CD4-positive, alpha-beta memory T cell (primary cell): Measurements from ENCODE around the gene CLC. TPM values are rescaled to one million over a fixed set of nuclear protein-coding genes. Genes with fewer than 3 reads are reported as not detected.
"Not testable (repeated sequence)": the region's sequence is repeated elsewhere in the genome, so short reads cannot be mapped to it uniquely, and the experiment has no call there.

ENCODE experiments used
- CTCF ChIA-PET: fragments of 350-600 bp; sonication (Branson Sonifier 250); formaldehyde crosslinking; loops from one replicate; lab custom pipeline; 2021; ENCODE audit warnings: inconsistent platforms; ENCODE audit not compliant: partially characterized antibody; lab: Charles Lee
- POLR2A ChIA-PET: fragments of 350-600 bp; sonication (Branson Sonifier 250); formaldehyde crosslinking; loops from one replicate; lab custom pipeline; 2021; ENCODE audit not compliant: partially characterized antibody; lab: Charles Lee
- DNase-seq, 5 donors: peaks; one replicate each; pipeline versions ENCODE4 v3.0.0 to v3.0.0-alpha.2; 2020 to 2022; ENCODE audit warnings: mixed read lengths in 1 of 5
- H3K27ac ChIP-seq: one replicate; pipeline ENCODE4 v1.7.0; 2013; ENCODE audit warnings: low read depth, low read length
- H3K27me3 ChIP-seq: 2 replicates; pipeline ENCODE4 v1.7.0; 2013; ENCODE audit warnings: mild to moderate bottlenecking, low read length, moderate library complexity; ENCODE audit not compliant: insufficient read depth
- H3K36me3 ChIP-seq: 2 replicates; pipeline ENCODE4 v1.7.0; 2013; ENCODE audit warnings: mild to moderate bottlenecking, low read length, moderate library complexity; ENCODE audit not compliant: insufficient read depth
- H3K4me1 ChIP-seq: 2 replicates; pipeline ENCODE4 v1.7.0; 2013; ENCODE audit warnings: mild to moderate bottlenecking, low read length, moderate library complexity; ENCODE audit not compliant: insufficient read depth
- H3K4me3 ChIP-seq, 2 donors: one replicate each; pipeline ENCODE4 v1.7.0; 2013; ENCODE audit warnings: low read length in 2 of 2, mild to moderate bottlenecking in 1 of 2
- H3K9me3 ChIP-seq, 2 donors: one replicate each; pipeline ENCODE4 v1.7.0; 2013; ENCODE audit warnings: low read length in 2 of 2, control low read depth in 1 of 2; ENCODE audit not compliant: control insufficient read depth in 1 of 2
- H3K27ac Mint-ChIP-seq, 7 donors: one replicate each; pipeline ENCODE4 v1.8.0; 2020 to 2021; ENCODE audit warnings: mixed read lengths in 7 of 7, mild to moderate bottlenecking in 6 of 7, inconsistent platforms in 3 of 7, moderate library complexity in 3 of 7
- H3K27me3 Mint-ChIP-seq, 2 donors: one replicate each; pipeline ENCODE4 v1.8.0; 2020 to 2021; ENCODE audit warnings: mixed read lengths in 2 of 2
- H3K36me3 Mint-ChIP-seq, 2 donors: one replicate each; pipeline ENCODE4 v1.8.0; 2020 to 2021; ENCODE audit warnings: mixed read lengths in 2 of 2, inconsistent platforms in 1 of 2, mild to moderate bottlenecking in 1 of 2
- H3K4me1 Mint-ChIP-seq, 4 donors: one replicate each; pipeline ENCODE4 v1.8.0; 2020 to 2021; ENCODE audit warnings: mixed read lengths in 4 of 4, mild to moderate bottlenecking in 1 of 4
- H3K4me3 Mint-ChIP-seq, 8 donors: one replicate each; pipeline ENCODE4 v1.8.0; 2020 to 2021; ENCODE audit warnings: mixed read lengths in 8 of 8, mild to moderate bottlenecking in 7 of 8, moderate library complexity in 6 of 8, inconsistent platforms in 3 of 8
- H3K9me3 Mint-ChIP-seq, 8 donors: one replicate each; pipeline ENCODE4 v1.8.0; 2020 to 2021; ENCODE audit warnings: mixed read lengths in 8 of 8, mild to moderate bottlenecking in 5 of 8, inconsistent platforms in 3 of 8, moderate library complexity in 1 of 8
- intact Hi-C: fragments of 100-400 bp; cut with micrococcal nuclease; formaldehyde crosslinking; loops from one replicate; pipeline ENCODE4 v1.15.1; 2023
- polyA plus RNA-seq, 2 donors: library from polyadenylated mRNA; unstranded; fragments of 300-500 nt; fragmentation: Illumina TruSeq; gene quantifications; one replicate each; pipeline ENCODE4 v1.2.3, GENCODE V29; 2021
- total RNA-seq, 2 experiments: library from RNA; stranded (reverse); gene quantifications; one replicate each; pipeline ENCODE4 v1.2.3, GENCODE V29; 2021

The CLC gene
- total and polyA plus RNA-seq, 4 experiments from 2014 or later: 0.58 to 0.96 (median 0.93) TPM; not detected in 1

- no peaks in the 10 kb centered on the region for H3K4me1 ChIP-seq
- Mint-ChIP-seq H3K4me1 (peaks cover 0 to 3% (median under 1%) of the 10 kb centered on the region in 4 donors), H3K9me3 (peaks cover 0 to 3% (median 1%) of the 10 kb centered on the region in 8 donors), H3K36me3 (no peaks in the 10 kb centered on the region), H3K27ac (no peak overlapping the region), H3K27me3 (peaks cover 2 to 5% of the 10 kb centered on the region in 2 donors), H3K4me3 (no peak overlapping the region)
- ChIA-PET CTCF (no interaction called here), POLR2A (no interaction called here)
- no peak for DNase-seq
- no peak overlapping the region for H3K4me3 ChIP-seq
- intact Hi-C loops: no loop called here
- H3K36me3 ChIP-seq: no peaks in the 10 kb centered on the region
- H3K27ac ChIP-seq: no peak overlapping the region
- H3K27me3 ChIP-seq: peaks cover 3% of the 10 kb centered on the region
- no peaks in the 10 kb centered on the region for H3K9me3 ChIP-seq
Observed at GRCh38 chr19:39731685-39732084, 6.1 kb downstream of the CLC start.

GRCh38 chr19:39729594-39729993, 8.2 kb downstream of the CLC start:
- H3K9me3 Mint-ChIP-seq: peaks cover 0 to 3% (median 3%) of the 10 kb centered on the region in 8 donors

GRCh38 chr19:39728040-39728439, 9.8 kb downstream of the CLC start:
- DNase-seq: no peak
- H3K27me3 ChIP-seq: peaks cover 3% of the 10 kb centered on the region
- no peak overlapping the region for H3K27ac ChIP-seq
- Mint-ChIP-seq H3K27ac (no peak overlapping the region), H3K4me3 (no peak overlapping the region), H3K9me3 (peaks cover 0 to 4% (median under 1%) of the 10 kb centered on the region in 8 donors), H3K36me3 (no peaks in the 10 kb centered on the region), H3K4me1 (no peaks in the 10 kb centered on the region), H3K27me3 (peaks cover 2 to 17% of the 10 kb centered on the region in 2 donors)
- ChIA-PET POLR2A (no interaction called here), CTCF (no interaction called here)
- H3K9me3 ChIP-seq: no peaks in the 10 kb centered on the region
- H3K4me3 ChIP-seq: no peak overlapping the region
- no peaks in the 10 kb centered on the region for H3K36me3 ChIP-seq
- intact Hi-C loops: no loop called here
- no peaks in the 10 kb centered on the region for H3K4me1 ChIP-seq

More at GRCh38 chr19:39729594-39729993, 8.2 kb downstream of the CLC start:
- no peak for DNase-seq
- Histone ChIP-seq H3K36me3 (no peaks in the 10 kb centered on the region), H3K4me1 (no peaks in the 10 kb centered on the region), H3K27ac (no peak overlapping the region), H3K4me3 (no peak overlapping the region), H3K27me3 (peaks cover 3% of the 10 kb centered on the region), H3K9me3 (no peaks in the 10 kb centered on the region)
- H3K36me3 Mint-ChIP-seq: no peaks in the 10 kb centered on the region
- H3K4me3 Mint-ChIP-seq: no peak overlapping the region
- no peak overlapping the region for H3K27ac Mint-ChIP-seq
- H3K27me3 Mint-ChIP-seq: peaks cover 4 to 6% of the 10 kb centered on the region in 2 donors
- H3K4me1 Mint-ChIP-seq: no peaks in the 10 kb centered on the region
- POLR2A ChIA-PET: no interaction called here
- intact Hi-C loops: no loop called here
- CTCF ChIA-PET: no interaction called here

- no peaks in the 10 kb centered on the region for H3K36me3 Mint-ChIP-seq
- no peaks in the 10 kb centered on the region for H3K4me1 Mint-ChIP-seq
- H3K9me3 Mint-ChIP-seq: peaks cover 0 to 5% (median 0%) of the 10 kb centered on the region in 8 donors
- no peak overlapping the region for H3K4me3 Mint-ChIP-seq
- Histone ChIP-seq H3K4me1 (no peaks in the 10 kb centered on the region), H3K27ac (no peak overlapping the region), H3K4me3 (no peak overlapping the region), H3K27me3 (peaks cover 3% of the 10 kb centered on the region), H3K36me3 (no peaks in the 10 kb centered on the region), H3K9me3 (no peaks in the 10 kb centered on the region)
- H3K27ac Mint-ChIP-seq: no peak overlapping the region
- ChIA-PET POLR2A (no interaction called here), CTCF (no interaction called here)
- peaks cover 7 to 17% of the 10 kb centered on the region in 2 donors for H3K27me3 Mint-ChIP-seq
- DNase-seq: no peak
- intact Hi-C loops: no loop called here
Observed at GRCh38 chr19:39727070-39727800, 10.6 kb downstream of the CLC start.

GRCh38 chr19:39725995-39726394, 11.8 kb downstream of the CLC start:
- Histone ChIP-seq H3K4me1 (no peaks in the 10 kb centered on the region), H3K4me3 (no peak overlapping the region), H3K27ac (no peak overlapping the region), H3K9me3 (no peaks in the 10 kb centered on the region), H3K36me3 (no peaks in the 10 kb centered on the region), H3K27me3 (no peaks in the 10 kb centered on the region)
- H3K36me3 Mint-ChIP-seq: no peaks in the 10 kb centered on the region
- peaks cover 0 to 5% (median 0%) of the 10 kb centered on the region in 8 donors for H3K9me3 Mint-ChIP-seq
- intact Hi-C loops: no loop called here
- no peak overlapping the region for H3K4me3 Mint-ChIP-seq
- DNase-seq: no peak
- peaks cover 11 to 21% of the 10 kb centered on the region in 2 donors for H3K27me3 Mint-ChIP-seq
- no peak overlapping the region for H3K27ac Mint-ChIP-seq
- ChIA-PET POLR2A (no interaction called here), CTCF (no interaction called here)
- no peaks in the 10 kb centered on the region for H3K4me1 Mint-ChIP-seq

- CTCF ChIA-PET, H3K4me1 Mint-ChIP-seq, H3K27ac ChIP-seq, H3K9me3 ChIP-seq, intact Hi-C loops, POLR2A ChIA-PET, H3K36me3 Mint-ChIP-seq, H3K4me3 Mint-ChIP-seq, H3K4me3 ChIP-seq, H3K27me3 ChIP-seq, DNase-seq, H3K36me3 ChIP-seq, H3K27ac Mint-ChIP-seq, H3K4me1 ChIP-seq: not testable (repeated sequence)
- Mint-ChIP-seq H3K9me3 (peaks cover 0 to 11% (median 5%) of the 10 kb centered on the region in 8 donors), H3K27me3 (peaks cover 21 to 30% of the 10 kb centered on the region in 2 donors)
Observed at GRCh38 chr19:39720144-39720543, 17.7 kb downstream of the CLC start.

GRCh38 chr19:39710333-39710890, 27.4 kb downstream of the CLC start:
- peak overlapping the region in 2 of 8 donors; percentile 2 to 11 for H3K4me3 Mint-ChIP-seq
- intact Hi-C loops: no loop called here
- H3K27me3 Mint-ChIP-seq: peaks cover 0 to 6% of the 10 kb centered on the region in 2 donors
- H3K27ac Mint-ChIP-seq: peak overlapping the region in 4 of 7 donors; percentile 32 to 90 (median 62)
- H3K9me3 Mint-ChIP-seq: peaks cover 0 to 8% (median 3%) of the 10 kb centered on the region in 8 donors
- Histone ChIP-seq H3K4me1 (peaks cover 24% of the 10 kb centered on the region), H3K9me3 (no peaks in the 10 kb centered on the region), H3K27me3 (no peaks in the 10 kb centered on the region), H3K27ac (no peak overlapping the region), H3K4me3 (no peak overlapping the region), H3K36me3 (no peaks in the 10 kb centered on the region)
- H3K36me3 Mint-ChIP-seq: peaks cover 0 to 6% of the 10 kb centered on the region in 2 donors
- DNase-seq: peak in 1 of 5 donors; percentile 12
- CTCF ChIA-PET: no interaction called here
- POLR2A ChIA-PET: no interaction called here
- H3K4me1 Mint-ChIP-seq: peaks cover 15 to 38% (median 30%) of the 10 kb centered on the region in 4 donors
